ENCODE measurements around the gene LRRC70.
"Not testable (repeated sequence)": the region's sequence is repeated elsewhere in the genome, so short reads cannot be mapped to it uniquely, and the experiment has no call there.

Gene LRRC70

GRCh38 chr5:62608529-62609511 is 30.2 kb downstream of the LRRC70 start:
- no peak for DNase-seq

GRCh38 chr5:62614355-62614754 is 35.7 kb downstream of the LRRC70 start:
- no peak for DNase-seq

GRCh38 chr5:62616615-62617277 is 38.1 kb downstream of the LRRC70 start:
- DNase-seq = no peak

- DNase-seq = no peak
Observed at GRCh38 chr5:62617943-62618342, 39.3 kb downstream of the LRRC70 start.

- no peak for DNase-seq
Observed at GRCh38 chr5:62620761-62621160, 42.1 kb downstream of the LRRC70 start.

- no peak for DNase-seq
Observed at GRCh38 chr5:62621280-62621679, 42.7 kb downstream of the LRRC70 start.

- DNase-seq = no peak
Observed at GRCh38 chr5:62623271-62623670, 44.7 kb downstream of the LRRC70 start.

- not testable (repeated sequence) for DNase-seq
Observed at GRCh38 chr5:62624436-62624835, 45.8 kb downstream of the LRRC70 start.

GRCh38 chr5:62626534-62626933 is 47.9 kb downstream of the LRRC70 start:
- no peak for DNase-seq

GRCh38 chr5:62627121-62627520 is 48.5 kb downstream of the LRRC70 start:
- DNase-seq = no peak

- DNase-seq = no peak
Observed at GRCh38 chr5:62627901-62628300, 49.3 kb downstream of the LRRC70 start.
